ENCODE data around the gene LARGE2.

The LARGE2 gene

GRCh38 chr11:45922425-45923082 is at the start of gene LARGE2:
Gene LARGE2, plus strand, starts transcription at chr11:45922656. Its CDS starts 227 bp downstream, at chr11:45922883.
- no peak for DNase-seq

GRCh38 chr11:45876401-45876800 is 46.1 kb upstream of the LARGE2 start:
- DNase-seq, result no peak

- no peak for DNase-seq
These were observed 45.2 kb upstream of the LARGE2 start for GRCh38 chr11:45877221-45877620.

- DNase-seq, result no peak
These were observed 44.6 kb upstream of the LARGE2 start for GRCh38 chr11:45877845-45878244.

- no peak for DNase-seq
These were observed 42.4 kb upstream of the LARGE2 start for GRCh38 chr11:45879803-45880686.

GRCh38 chr11:45880772-45881570 is 41.5 kb upstream of the LARGE2 start:
- DNase-seq, result no peak

GRCh38 chr11:45881708-45882368 is 40.6 kb upstream of the LARGE2 start:
- no peak for DNase-seq

GRCh38 chr11:45884596-45885185 is 37.8 kb upstream of the LARGE2 start:
- DNase-seq, result no peak

- peak; percentile 27 for DNase-seq
These were observed 37.1 kb upstream of the LARGE2 start, which contains the start of gene MAPK8IP1 for GRCh38 chr11:45885274-45885920. Gene MAPK8IP1, plus strand, starts transcription at chr11:45885651. Its CDS starts 170 bp downstream, at chr11:45885821.

GRCh38 chr11:45885921-45886721 is 36.3 kb upstream of the LARGE2 start:
- DNase-seq, result no peak

GRCh38 chr11:45886816-45887520 is 35.5 kb upstream of the LARGE2 start:
- no peak for DNase-seq

- no peak for DNase-seq
These were observed 34.9 kb upstream of the LARGE2 start for GRCh38 chr11:45887587-45887986.

- DNase-seq, result no peak
These were observed 32.9 kb upstream of the LARGE2 start for GRCh38 chr11:45889555-45889954.

- DNase-seq, result no peak
These were observed 32.5 kb upstream of the LARGE2 start for GRCh38 chr11:45889966-45890365.

- DNase-seq, result no peak
These were observed 31.4 kb upstream of the LARGE2 start for GRCh38 chr11:45890886-45891550.

GRCh38 chr11:45892856-45893255 is 29.6 kb upstream of the LARGE2 start:
- DNase-seq, result no peak

GRCh38 chr11:45894555-45895247 is 27.8 kb upstream of the LARGE2 start:
- no peak for DNase-seq

- no peak for DNase-seq
These were observed 26.8 kb upstream of the LARGE2 start for GRCh38 chr11:45895553-45896259.

Data from activated CD4-positive, alpha-beta T cell treated with anti-CD3 and anti-CD28 coated beads for 1 hour (primary cell).